LNCaP clone FGC (cell line): Measurements from ENCODE around the gene MAST3.

Experiments used
- DNase-seq: peaks from one replicate; pipeline ENCODE4 v3.0.0-alpha.2; 2011; ENCODE audit warnings: low read depth
- H3K4me3 ChIP-seq: 2 replicates; pipeline ENCODE4 v1.5.1; 2011; ENCODE audit warnings: mild to moderate bottlenecking, low read depth, low read length, control low read depth
- TF ChIP-seq, protein P1 (sequence below): IDR thresholded peaks from 2 replicates; pipeline ENCODE4 v1.5.1; 2012; ENCODE audit warnings: mild to moderate bottlenecking; ENCODE audit not compliant: control insufficient read depth, insufficient read depth; ENCODE audit errors: extremely low read depth

MAST3 gene

DNA sequence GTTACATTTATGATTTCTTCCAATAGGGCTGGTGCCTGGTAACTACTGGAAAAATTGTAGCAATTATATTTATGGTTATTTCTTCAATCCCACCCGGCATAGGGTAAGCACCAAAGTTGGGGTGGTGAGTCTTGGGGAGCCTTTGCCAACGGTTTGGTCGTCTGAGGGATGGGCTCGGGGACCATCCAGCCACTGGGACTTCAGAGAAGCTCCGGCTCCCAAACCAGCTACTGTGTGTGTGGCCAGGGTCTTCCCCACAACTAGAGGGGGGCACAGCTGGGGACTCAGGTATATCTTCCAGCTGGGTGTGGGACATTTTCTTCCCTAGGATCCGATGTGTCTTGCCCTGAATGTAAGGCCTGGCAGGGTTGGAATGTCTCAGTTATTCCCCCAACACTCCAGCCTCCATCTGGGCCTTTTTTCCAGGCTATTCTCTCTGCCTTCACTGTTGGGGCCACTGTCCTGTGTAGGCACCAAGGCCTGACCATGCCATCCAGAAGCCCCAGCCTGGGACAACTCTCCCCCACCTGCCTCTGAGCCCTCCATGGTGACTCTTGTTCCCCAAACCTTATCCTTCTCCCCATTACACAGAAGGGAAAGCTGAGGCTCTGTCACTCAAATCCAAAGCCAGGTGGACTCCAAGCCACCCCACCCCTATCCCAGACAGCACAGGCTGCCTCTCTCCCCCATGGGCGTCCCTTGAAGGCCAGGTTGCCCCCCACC, 74.9 kb downstream of the MAST3 start:
- H3K4me3 ChIP-seq: no peak overlapping the region
- DNase-seq: no peak
- TF ChIP-seq, protein P1, sequence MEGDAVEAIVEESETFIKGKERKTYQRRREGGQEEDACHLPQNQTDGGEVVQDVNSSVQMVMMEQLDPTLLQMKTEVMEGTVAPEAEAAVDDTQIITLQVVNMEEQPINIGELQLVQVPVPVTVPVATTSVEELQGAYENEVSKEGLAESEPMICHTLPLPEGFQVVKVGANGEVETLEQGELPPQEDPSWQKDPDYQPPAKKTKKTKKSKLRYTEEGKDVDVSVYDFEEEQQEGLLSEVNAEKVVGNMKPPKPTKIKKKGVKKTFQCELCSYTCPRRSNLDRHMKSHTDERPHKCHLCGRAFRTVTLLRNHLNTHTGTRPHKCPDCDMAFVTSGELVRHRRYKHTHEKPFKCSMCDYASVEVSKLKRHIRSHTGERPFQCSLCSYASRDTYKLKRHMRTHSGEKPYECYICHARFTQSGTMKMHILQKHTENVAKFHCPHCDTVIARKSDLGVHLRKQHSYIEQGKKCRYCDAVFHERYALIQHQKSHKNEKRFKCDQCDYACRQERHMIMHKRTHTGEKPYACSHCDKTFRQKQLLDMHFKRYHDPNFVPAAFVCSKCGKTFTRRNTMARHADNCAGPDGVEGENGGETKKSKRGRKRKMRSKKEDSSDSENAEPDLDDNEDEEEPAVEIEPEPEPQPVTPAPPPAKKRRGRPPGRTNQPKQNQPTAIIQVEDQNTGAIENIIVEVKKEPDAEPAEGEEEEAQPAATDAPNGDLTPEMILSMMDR: no peak

DNA sequence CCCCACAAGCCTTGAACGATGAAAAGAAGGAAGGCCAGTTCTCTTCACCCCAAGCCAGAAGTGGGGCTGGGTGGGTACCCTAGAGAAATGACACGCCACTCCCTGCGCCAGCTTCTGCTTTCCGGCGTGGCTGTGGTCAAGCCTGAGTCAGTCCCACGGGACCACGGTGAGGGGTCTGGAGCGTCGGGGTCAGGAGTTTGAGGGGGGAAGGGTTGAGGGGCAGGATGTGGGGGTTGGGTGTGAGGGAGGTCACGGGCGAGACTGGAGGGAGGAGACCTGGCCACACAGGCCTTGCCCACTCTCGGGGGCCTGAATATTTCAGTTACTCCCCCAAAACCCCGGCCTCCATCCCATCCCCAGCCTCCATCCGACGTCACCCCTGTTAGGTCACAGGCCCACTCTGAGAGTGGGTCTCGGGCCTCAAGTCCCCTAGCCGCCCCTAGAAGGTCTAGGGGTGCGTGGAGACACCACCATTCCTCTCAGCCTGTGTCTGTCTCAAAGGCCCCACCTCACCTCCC, 75.5 kb downstream of the MAST3 start:
- no peak for DNase-seq
- H3K4me3 ChIP-seq: no peak overlapping the region
- TF ChIP-seq, protein P1: no peak

DNA sequence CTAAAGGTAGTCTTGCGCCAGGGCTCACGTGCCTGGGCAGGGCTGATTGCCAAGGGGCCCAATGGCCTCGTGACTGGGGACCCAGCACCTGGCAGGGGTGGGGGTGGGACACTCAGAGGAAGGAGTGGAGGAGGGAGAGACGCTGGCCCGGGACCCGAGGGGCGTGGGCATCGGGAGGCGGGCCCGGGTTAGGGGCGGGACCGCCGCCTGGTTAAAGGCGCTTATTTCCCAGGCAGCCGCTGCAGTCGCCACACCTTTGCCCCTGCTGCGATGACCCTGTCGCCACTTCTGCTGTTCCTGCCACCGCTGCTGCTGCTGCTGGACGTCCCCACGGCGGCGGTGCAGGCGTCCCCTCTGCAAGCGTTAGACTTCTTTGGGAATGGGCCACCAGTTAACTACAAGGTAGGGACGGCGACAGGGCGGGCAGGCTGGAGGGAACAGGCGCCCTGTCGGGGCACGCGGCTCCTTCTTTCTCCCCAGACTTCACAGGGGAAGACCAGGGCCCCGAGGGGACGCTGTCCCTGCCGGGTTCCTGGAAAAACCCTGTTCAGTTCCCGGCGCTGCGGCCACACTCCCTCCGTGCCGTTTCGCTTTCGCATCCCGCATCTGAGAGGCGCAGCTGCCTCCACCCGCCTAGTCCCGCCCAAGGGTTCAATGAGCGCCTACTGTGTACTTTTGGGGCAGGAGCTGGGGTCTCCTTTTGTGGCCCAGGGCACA, 76.2 kb downstream of the MAST3 start, which contains the start of gene IFI30:
IFI30 (plus strand) TSS at position 242 of the 717 bp plus-strand sequence; CDS start at position 271, 29 bp downstream.
- DNase-seq: no peak
- H3K4me3 ChIP-seq: no peak within 1 kb of the TSS
- TF ChIP-seq, protein P1: no peak

DNA sequence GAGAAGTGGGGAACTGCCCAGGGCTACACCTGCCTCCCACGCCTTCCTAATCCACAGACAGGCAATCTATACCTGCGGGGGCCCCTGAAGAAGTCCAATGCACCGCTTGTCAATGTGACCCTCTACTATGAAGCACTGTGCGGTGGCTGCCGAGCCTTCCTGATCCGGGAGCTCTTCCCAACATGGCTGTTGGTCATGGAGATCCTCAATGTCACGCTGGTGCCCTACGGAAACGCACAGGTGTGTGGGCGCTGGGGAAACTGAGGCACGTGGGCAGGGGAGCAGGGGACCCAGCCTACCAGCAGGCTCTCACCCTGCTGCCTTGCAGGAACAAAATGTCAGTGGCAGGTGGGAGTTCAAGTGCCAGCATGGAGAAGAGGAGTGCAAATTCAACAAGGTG, 77.4 kb downstream of the MAST3 start:
- no peak for DNase-seq
- TF ChIP-seq, protein P1: no peak
- no peak overlapping the region for H3K4me3 ChIP-seq

DNA sequence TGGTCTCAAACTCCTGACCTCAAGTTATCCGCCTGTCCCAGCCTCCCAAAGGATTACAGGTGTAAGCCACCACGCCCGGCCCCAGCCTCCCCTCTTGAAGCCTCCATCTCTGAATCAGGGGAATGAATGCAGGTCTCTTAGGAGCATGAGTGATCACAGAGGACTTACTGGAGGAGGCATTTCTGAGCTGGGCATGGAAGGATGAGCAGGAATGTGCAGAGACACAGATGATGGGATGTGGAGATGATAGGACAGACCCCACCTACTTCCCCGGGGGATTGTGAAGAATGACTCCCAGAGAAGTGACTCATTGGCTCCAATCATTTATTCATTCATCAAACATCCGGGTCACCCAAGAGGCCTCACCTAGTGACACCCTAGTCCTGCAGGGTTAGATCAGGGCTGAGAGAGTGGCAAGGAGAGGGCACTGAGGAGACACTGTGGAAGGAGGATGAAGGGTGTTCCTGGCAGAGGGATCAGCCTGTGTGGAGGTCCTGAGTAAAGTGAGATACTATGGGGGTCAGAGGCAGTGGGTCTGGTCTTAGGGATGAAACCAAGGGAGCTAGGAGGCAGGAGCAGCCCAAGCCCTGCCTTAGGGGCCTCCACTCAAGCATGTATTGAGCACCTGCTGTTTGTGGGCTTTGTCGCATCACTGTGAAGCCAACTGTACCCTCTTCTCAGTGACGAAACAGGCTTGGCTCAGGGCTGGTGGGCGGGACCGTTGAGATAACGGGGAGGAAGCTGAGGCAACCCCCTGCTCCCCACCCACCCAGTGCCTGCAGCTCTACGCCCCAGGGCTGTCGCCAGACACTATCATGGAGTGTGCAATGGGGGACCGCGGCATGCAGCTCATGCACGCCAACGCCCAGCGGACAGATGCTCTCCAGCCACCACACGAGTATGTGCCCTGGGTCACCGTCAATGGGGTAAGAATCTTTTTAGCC, 79.1 kb downstream of the MAST3 start:
- DNase-seq: no peak
- TF ChIP-seq, protein P1: no peak

DNA sequence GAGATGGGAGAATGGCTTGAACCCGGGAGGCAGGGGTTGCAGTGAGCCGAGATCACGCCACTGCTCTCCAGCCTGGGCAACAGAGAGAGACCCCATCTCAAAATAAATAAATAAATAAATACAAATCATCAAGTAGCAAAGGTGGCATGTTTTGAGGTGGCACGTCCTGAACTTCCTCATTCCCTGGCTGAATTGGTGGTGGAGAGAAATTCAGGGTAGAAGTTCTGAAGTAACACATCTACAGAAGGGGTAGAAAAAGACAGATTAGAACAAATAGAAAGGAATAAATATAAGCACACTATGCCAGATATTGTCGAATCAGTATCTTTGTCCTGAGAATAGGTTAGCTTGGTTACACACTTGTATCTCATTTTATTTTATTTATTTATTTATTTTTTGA, 82.4 kb downstream of the MAST3 start:
- no peak overlapping the region for H3K4me3 ChIP-seq
- DNase-seq: no peak
- TF ChIP-seq, protein P1: no peak

More for the DNA sequence above, 79.1 kb downstream of the MAST3 start:
- H3K4me3 ChIP-seq: no peak overlapping the region
